ELR (cell line): ENCODE measurements around the gene PTGIR.

Experiments used
- DNase-seq: peaks from one replicate; pipeline ENCODE4 v3.0.0-alpha.2; 2015; ENCODE audit warnings: low read depth

The PTGIR gene

DNA sequence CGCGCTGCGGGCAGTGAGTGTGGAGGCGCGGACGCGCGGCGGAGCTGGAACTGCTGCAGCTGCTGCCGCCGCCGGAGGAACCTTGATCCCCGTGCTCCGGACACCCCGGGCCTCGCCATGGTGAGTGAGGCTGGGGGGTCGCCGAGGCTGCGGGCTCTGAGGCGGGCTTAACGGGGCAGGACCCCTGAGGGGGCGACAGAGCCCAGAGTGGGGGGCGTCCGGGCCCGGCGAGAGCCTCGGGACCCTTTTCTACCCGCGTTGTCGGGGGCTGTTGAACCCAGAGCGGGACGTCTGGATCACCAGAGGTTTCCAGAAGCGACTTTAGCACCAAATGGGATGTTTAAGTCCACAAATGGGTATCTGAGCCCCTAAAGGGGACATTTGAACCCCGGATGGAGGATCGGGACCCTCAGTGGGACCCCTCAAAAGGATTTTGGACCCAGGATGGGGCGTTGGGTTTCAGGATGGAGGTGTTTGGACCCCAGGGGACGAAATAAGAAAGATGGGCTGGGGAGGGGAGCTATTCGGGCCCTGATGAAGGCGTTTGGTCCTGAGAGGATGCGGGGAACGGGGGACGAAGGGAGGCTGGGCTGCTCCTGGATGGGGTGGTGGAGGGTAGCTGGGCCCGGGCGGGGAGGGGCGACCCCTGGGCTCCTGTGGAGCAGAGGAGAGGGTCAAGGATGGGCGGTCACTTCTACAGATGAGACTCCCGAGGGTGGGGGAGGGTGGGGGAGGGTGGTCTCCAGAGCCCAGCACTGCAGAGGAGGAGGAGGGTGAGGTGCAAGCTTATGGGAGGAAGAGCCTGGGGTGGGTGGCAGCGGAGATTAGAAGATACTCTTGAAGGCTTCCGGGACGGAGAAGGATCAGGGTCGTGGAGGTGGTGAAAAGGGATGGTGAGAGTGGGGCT, 23.3 kb downstream of the PTGIR start, which contains the start of gene CALM3:
CALM3 (plus strand) TSS at position 13 of the 907 bp plus-strand sequence; CDS start at position 118, 105 bp downstream.
- peak; percentile 19 for DNase-seq

- peak; percentile 96 for DNase-seq
These were observed 24.2 kb downstream of the PTGIR start for GRCh38 chr19:46600384-46601317.

DNA sequence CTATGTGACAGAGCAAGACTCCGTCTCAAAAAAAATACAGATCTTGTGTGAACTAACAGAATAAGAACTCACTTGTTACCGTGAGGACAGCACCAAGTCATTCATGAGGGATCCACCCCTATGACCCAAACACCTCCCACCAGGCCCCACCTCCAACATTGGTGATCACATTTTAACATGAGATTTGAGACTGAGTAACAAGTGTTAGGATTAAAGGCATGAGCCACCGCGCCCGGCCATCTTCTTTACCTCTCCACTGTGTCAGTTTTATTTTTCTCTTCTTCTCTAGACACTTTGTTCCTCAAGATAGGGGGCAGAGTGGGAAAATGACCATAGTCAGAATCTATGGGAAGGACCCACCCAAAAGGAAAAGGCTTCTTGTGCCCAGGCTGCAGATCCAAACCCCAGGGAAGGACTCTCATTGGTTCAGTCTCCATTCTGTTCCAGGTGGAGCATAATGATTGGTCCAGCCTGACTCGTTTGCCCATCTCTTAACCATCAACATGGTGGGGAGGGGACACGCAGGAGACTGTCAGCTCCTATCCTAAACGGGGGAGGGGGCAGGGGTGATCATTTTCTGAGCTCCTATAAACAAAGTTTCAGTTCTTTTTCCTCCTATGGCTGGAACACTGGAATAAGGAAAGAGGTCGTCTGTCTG, 25.0 kb downstream of the PTGIR start:
- no peak for DNase-seq

- DNase-seq: no peak
These were observed 26.4 kb downstream of the PTGIR start for GRCh38 chr19:46598372-46598917.

- DNase-seq: no peak
These were observed 28.9 kb downstream of the PTGIR start for GRCh38 chr19:46596008-46596407.

- no peak for DNase-seq
These were observed 33.0 kb downstream of the PTGIR start for GRCh38 chr19:46591870-46592269.

DNA sequence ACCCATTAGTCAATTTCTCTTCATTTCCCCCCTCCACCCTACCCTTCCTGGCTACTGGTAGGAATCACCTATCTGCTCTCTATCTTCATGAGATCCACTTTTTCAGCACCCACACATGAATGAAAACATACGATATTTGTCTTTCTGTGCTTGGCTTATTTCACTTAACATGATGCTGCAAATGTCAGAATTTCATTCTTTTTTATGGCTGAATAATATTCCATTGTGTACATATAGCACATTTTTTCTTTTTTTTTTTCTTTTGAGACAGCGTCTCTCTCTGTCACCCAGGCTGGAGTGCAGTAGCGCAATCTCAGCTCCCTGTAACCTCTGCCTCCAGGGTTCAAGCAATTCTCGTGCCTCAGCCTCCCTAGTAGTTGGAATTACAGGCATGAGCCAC, 33.6 kb downstream of the PTGIR start:
- DNase-seq: no peak

DNA sequence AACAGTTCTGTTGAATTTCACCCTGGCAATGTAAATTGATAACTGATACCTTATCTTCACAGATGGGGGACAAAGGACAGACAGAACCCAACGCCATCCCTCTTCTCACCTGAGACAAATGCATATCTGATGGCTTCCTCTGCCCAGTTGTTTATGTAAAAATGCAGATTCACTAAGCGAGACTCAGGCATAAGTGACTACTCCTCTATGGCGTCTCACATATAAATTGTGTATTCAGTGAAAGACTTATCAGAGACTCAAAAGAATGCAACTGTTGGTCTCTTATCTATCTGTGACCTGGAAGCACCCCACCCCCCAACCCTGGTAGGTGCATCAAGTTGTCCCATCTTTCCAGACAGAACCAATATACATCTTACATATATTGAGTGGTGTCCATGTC, 37.0 kb downstream of the PTGIR start:
- DNase-seq: no peak

GRCh38 chr19:46586294-46586693, 38.6 kb downstream of the PTGIR start:
- DNase-seq: no peak

DNA sequence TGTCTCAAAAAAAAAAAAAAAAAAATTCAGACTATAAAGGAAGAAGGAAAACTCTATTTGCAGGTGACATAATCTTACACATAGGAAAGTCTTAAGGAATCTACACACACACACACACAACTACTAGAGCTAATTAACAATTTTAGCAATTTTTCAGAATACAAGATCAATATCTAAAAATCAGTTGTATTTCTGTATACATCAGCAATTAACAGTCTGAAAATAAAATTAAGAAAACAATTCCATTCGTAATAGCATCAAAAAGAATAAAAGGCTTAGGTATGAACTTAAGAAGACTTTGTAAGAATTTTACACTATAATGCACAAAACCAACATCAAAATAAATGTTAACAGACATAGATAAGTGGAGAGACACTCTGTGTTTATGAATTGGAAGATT, 39.4 kb downstream of the PTGIR start:
- no peak for DNase-seq

DNA sequence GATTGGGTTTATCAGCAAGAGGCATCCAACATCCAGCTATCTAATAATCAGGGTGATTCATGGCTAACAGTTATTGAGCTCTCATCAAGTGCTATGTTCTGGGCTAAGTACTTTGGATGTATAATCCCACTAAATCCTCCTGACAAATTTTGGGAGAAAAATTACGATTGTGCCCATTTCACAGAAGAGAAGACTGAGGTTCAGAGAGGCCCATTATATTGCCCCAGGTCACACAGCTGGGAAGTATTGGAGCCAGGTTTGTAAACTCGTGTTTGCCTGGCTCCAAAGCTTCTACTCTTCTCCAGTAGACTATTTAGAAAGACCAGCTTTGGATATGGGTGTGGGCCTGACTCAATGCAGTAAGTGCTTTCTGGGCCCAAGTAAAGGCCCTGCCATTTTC, 44.6 kb downstream of the PTGIR start:
- no peak for DNase-seq

DNA sequence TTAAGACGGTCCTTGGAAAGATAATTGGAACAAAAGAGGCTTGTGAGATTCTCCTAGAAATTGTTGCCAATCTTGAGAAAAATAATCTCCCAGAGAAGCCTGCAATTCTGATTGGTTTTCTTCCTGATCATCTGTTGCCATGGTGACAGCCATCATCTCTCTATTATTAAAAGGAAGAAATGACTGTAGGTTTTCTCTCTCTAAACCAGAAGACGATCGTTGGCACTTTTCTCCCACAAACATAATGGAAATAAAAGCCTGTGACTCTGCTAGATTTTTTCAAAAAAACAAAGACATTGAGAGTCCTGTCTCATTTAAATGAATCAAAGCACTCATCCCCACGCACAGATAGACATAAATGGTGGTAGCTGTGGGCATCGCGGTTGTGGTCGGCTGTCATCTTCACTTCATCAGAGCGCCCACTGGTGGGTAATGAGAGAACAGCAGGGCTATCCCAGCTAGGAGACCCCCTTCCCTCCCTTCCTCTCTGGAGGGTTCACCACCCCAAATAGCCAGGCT, 45.5 kb downstream of the PTGIR start:
- peak; percentile 35 for DNase-seq

GRCh38 chr19:46578450-46578849, 46.4 kb downstream of the PTGIR start:
- no peak for DNase-seq

DNA sequence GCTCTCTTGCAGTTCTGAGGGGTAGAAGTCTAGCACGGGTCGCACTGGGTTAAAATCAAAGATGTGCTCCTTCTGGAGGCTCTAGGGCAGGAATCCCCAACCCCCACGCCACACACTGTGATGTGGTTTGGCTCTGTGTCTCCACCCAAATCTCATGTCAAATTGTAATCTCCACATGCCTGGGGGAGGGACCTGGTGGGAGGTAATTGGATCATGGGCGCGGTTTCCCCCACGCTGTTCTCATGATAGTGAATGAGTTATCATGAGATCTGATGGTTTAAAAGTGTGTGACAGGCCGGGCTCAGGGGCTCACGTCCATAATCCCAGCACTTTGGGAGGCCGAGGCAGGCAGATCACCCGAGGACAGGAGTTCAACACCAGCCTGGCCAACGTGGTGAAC, 50.4 kb downstream of the PTGIR start:
- no peak for DNase-seq

DNA sequence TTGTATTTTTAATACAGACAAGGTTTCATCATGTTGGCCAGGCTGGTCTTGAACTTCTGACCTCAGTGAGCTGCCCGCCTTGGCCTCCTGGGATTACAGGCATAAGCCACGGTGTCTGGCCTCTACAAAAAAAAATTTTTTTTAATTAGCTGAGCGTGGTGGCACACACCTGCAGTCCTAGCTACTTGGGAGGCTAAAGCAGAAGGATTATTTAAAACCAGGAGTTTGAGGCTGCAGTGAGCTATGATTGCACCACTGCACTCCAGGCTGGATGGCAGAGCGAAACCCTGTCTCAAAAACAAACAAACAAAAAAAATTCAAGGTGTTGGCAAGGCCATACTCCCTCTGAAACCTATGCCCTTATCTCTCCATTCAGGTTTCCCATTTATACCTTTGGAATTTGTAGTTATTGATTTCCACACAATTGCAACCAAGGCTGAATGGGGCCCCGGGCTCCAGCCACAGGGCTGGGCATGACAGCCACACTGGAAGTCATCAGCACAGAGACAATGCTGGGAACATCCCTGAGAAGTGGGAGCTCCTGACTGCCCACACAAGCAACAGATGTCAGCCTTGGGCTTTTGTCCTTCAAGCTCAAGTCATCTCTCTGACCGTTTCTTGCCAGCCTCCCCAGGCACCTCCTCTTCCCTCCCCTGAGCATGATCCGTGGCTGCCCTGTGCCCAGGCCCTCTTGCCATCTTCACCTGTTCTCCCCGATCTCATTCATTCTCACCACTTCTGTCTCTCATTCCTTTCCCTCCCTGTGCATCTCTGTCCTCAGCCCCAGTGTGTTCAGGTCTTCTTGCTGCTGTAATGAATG, 51.0 kb downstream of the PTGIR start:
- DNase-seq: no peak

GRCh38 chr19:46571495-46571894, 53.4 kb downstream of the PTGIR start:
- peak; percentile 46 for DNase-seq
